Measurements from ENCODE around the gene RGS17.
"Not testable (repeated sequence)": the region's sequence is repeated elsewhere in the genome, so short reads cannot be mapped to it uniquely, and the experiment has no call there.

Gene RGS17

GRCh38 chr6:152993847-152994246 is 137.2 kb downstream of the RGS17 start:
- Mint-ChIP-seq H3K9me3 (no peaks in the 10 kb centered on the region), H3K4me3 (no peak overlapping the region), H3K4me1 (no peaks in the 10 kb centered on the region), H3K27me3 (ENCODE audit: low read depth) (no peaks in the 10 kb centered on the region), H3K27ac (no peak overlapping the region), H3K36me3 (ENCODE audit: low read depth) (peaks cover 52% of the 10 kb centered on the region)
- no peak for TF ChIP-seq CTCF (IDR thresholded peaks at IDR 0.05; ENCODE audit: unreplicated experiment in 3 of 3)

DNA sequence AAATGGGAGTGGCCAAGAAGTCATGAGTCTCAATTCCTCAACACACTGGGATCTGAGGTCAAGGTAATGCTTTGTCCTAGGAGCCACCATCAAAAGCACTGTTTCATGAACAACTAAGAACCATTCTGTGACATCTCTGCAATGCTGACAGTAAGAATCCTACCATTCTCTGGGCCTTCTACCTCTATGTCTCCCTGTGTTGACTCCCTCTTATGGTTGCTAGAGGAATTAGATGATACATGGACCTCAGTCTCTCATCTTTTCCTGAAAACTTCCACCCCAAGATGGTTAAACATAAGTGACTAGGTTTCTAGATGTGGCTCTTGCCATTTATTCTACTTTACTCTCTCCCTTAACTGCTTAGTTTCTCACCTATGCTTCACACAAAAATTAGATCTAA is 137.7 kb downstream of the RGS17 start:
- no peak for TF ChIP-seq CTCF (IDR thresholded peaks at IDR 0.05; ENCODE audit: unreplicated experiment in 3 of 3)
- Mint-ChIP-seq H3K4me3 (no peak overlapping the region), H3K36me3 (ENCODE audit: low read depth) (peaks cover 50% of the 10 kb centered on the region), H3K27ac (no peak overlapping the region), H3K4me1 (no peaks in the 10 kb centered on the region), H3K27me3 (ENCODE audit: low read depth) (no peaks in the 10 kb centered on the region), H3K9me3 (no peaks in the 10 kb centered on the region)

DNA sequence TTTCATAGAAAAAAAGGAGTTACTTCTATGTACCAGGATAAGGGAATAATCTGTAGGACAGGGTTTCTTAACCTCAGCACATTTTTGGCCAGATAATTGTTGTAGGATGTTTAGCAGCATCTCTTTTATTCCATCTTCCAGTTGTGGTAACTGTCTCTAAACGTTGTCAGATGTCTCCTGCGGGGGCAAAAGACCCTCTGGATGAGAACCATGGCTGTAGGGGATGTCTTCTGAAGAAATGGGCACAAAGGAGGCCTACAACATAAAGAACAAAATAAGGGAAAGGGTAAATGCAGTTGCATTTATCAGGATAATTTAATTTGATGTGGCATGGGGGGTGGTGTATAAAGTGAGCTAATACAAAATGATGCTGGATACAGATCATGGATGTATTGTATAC is 144.1 kb downstream of the RGS17 start:
- Mint-ChIP-seq H3K27ac (peak overlapping the region in 1 of 3 experiments; percentile 19), H3K9me3 (no peaks in the 10 kb centered on the region), H3K36me3 (ENCODE audit: low read depth) (peaks cover 31% of the 10 kb centered on the region), H3K4me3 (no peak overlapping the region), H3K4me1 (peaks cover 15% of the 10 kb centered on the region), H3K27me3 (ENCODE audit: low read depth) (no peaks in the 10 kb centered on the region)
- TF ChIP-seq CTCF (IDR thresholded peaks at IDR 0.05; ENCODE audit: unreplicated experiment in 3 of 3) = no peak

- Mint-ChIP-seq H3K36me3 (ENCODE audit: low read depth) (peaks cover 21% of the 10 kb centered on the region), H3K4me1 (peaks cover 27% of the 10 kb centered on the region), H3K4me3 (peak overlapping the region in 2 of 3 experiments; percentile 64 to 71), H3K27ac (peak overlapping the region; percentile 63 to 98 (median 96))
- H3K27me3 Mint-ChIP-seq (ENCODE audit: low read depth); H3K9me3 Mint-ChIP-seq: not testable (repeated sequence)
Measured at GRCh38 chr6:152985300-152985699, 145.8 kb downstream of the RGS17 start.

DNA sequence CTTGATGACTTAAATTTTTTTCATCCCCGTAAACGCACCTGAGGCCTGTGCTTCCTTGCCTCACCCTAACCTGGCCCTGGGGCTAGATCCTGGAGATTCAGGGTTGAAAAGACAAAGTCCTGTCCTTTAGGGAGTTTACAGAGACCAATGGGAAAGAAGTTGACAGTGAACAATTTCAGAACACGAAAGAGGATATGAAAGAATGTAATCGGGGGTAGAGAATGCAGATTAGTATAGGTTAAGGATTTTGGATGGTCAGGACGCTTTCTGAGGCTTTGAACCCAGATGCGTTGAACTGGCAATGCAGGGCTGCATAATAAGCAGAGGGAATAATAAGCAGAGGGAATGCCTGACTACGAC is 146.6 kb downstream of the RGS17 start:
- H3K27ac Mint-ChIP-seq = peak overlapping the region; percentile 96 to 99 (median 98)
- H3K27me3 Mint-ChIP-seq (ENCODE audit: low read depth) = no peaks in the 10 kb centered on the region

GRCh38 chr6:152983637-152984512 is 147.2 kb downstream of the RGS17 start:
- H3K9me3 Mint-ChIP-seq = no peaks in the 10 kb centered on the region

More for the DNA sequence above, 146.6 kb downstream of the RGS17 start:
- Mint-ChIP-seq H3K4me3 (peak overlapping the region; percentile 97), H3K36me3 (ENCODE audit: low read depth) (peaks cover 14% of the 10 kb centered on the region), H3K9me3 (no peaks in the 10 kb centered on the region), H3K4me1 (peaks cover 32% of the 10 kb centered on the region)
- no peak for TF ChIP-seq CTCF (IDR thresholded peaks at IDR 0.05; ENCODE audit: unreplicated experiment in 3 of 3)

More at GRCh38 chr6:152983637-152984512, 147.2 kb downstream of the RGS17 start:
- peak overlapping the region; percentile 97 for H3K4me3 Mint-ChIP-seq
- H3K36me3 Mint-ChIP-seq (ENCODE audit: low read depth) = peaks cover 14% of the 10 kb centered on the region
- H3K27me3 Mint-ChIP-seq (ENCODE audit: low read depth) = no peaks in the 10 kb centered on the region
- peaks cover 32% of the 10 kb centered on the region for H3K4me1 Mint-ChIP-seq
- no peak for TF ChIP-seq CTCF (IDR thresholded peaks at IDR 0.05; ENCODE audit: unreplicated experiment in 3 of 3)
- H3K27ac Mint-ChIP-seq = peak overlapping the region; percentile 96 to 99 (median 98)

All from nephron (organoid).